Muscle layer of duodenum (tissue), 2 donors: ENCODE measurements around the gene EYA2.

ENCODE experiments used
- H3K27ac ChIP-seq: one replicate; pipeline ENCODE4 v1.7.0; 2013; ENCODE audit warnings: mild to moderate bottlenecking, low read length
- H3K27me3 ChIP-seq: one replicate; pipeline ENCODE4 v1.7.0; 2013; ENCODE audit warnings: low read depth, mild to moderate bottlenecking, control low read depth, low read length
- H3K36me3 ChIP-seq, 2 donors: one replicate each; pipeline ENCODE4 v1.7.0; 2013; ENCODE audit warnings: low read length in 2 of 2, control low read depth in 1 of 2, mild to moderate bottlenecking in 1 of 2; ENCODE audit not compliant: insufficient read depth in 2 of 2, control insufficient read depth in 1 of 2
- H3K4me1 ChIP-seq, 2 donors: one replicate each; pipeline ENCODE4 v1.7.0; 2013; ENCODE audit warnings: low read length in 2 of 2, mild to moderate bottlenecking in 2 of 2, control low read depth in 1 of 2, moderate library complexity in 1 of 2; ENCODE audit not compliant: insufficient read depth in 2 of 2, control insufficient read depth in 1 of 2
- H3K4me3 ChIP-seq, 2 donors: one replicate each; pipeline ENCODE4 v1.7.0; 2013; ENCODE audit warnings: low read length in 2 of 2, low read depth in 1 of 2, mild to moderate bottlenecking in 1 of 2
- H3K9me3 ChIP-seq, 2 donors: one replicate each; pipeline ENCODE4 v1.7.0; 2013; ENCODE audit warnings: low read length in 2 of 2, control low read depth in 1 of 2, mild to moderate bottlenecking in 1 of 2; ENCODE audit not compliant: control insufficient read depth in 1 of 2
- donor health status: healthy.

Gene EYA2

GRCh38 chr20:46985250-46985649 lies 90.6 kb downstream of the EYA2 start:
- Histone ChIP-seq H3K36me3 (no peaks in the 10 kb centered on the region), H3K9me3 (peaks cover 4 to 9% of the 10 kb centered on the region in 2 donors), H3K27me3 (no peaks in the 10 kb centered on the region), H3K4me3 (no peak overlapping the region), H3K4me1 (peaks cover 0 to 2% of the 10 kb centered on the region in 2 donors), H3K27ac (no peak overlapping the region)

- Histone ChIP-seq H3K4me1 (peaks cover 0 to 6% of the 10 kb centered on the region in 2 donors), H3K9me3 (peaks cover 4 to 9% of the 10 kb centered on the region in 2 donors), H3K4me3 (no peak overlapping the region), H3K27ac (no peak overlapping the region), H3K36me3 (no peaks in the 10 kb centered on the region), H3K27me3 (no peaks in the 10 kb centered on the region)
These were observed 91.0 kb downstream of the EYA2 start for GRCh38 chr20:46985671-46986070.

GRCh38 chr20:46987001-46987400 lies 92.4 kb downstream of the EYA2 start:
- peaks cover 4 to 9% of the 10 kb centered on the region in 2 donors for H3K9me3 ChIP-seq
- no peak overlapping the region for H3K4me3 ChIP-seq
- H3K27me3 ChIP-seq, result no peaks in the 10 kb centered on the region
- peaks cover 0 to 8% of the 10 kb centered on the region in 2 donors for H3K4me1 ChIP-seq
- no peaks in the 10 kb centered on the region for H3K36me3 ChIP-seq
- H3K27ac ChIP-seq, result no peak overlapping the region

GRCh38 chr20:46990017-46990595 lies 95.5 kb downstream of the EYA2 start:
- Histone ChIP-seq H3K4me3 (no peak overlapping the region), H3K27ac (no peak overlapping the region), H3K27me3 (peaks cover 5% of the 10 kb centered on the region), H3K9me3 (no peaks in the 10 kb centered on the region), H3K4me1 (peaks cover 0 to 8% of the 10 kb centered on the region in 2 donors), H3K36me3 (no peaks in the 10 kb centered on the region)

- no peak overlapping the region for H3K27ac ChIP-seq
- H3K9me3 ChIP-seq, result no peaks in the 10 kb centered on the region
- H3K4me1 ChIP-seq, result peaks cover 0 to 8% of the 10 kb centered on the region in 2 donors
- H3K36me3 ChIP-seq, result no peaks in the 10 kb centered on the region
- H3K27me3 ChIP-seq, result peaks cover 5% of the 10 kb centered on the region
- no peak overlapping the region for H3K4me3 ChIP-seq
These were observed 96.0 kb downstream of the EYA2 start for GRCh38 chr20:46990596-46991104.

- H3K27me3 ChIP-seq, result peaks cover 5% of the 10 kb centered on the region
- H3K4me1 ChIP-seq, result peaks cover 0 to 8% of the 10 kb centered on the region in 2 donors
- H3K4me3 ChIP-seq, result no peak overlapping the region
- H3K9me3 ChIP-seq, result no peaks in the 10 kb centered on the region
- no peaks in the 10 kb centered on the region for H3K36me3 ChIP-seq
- H3K27ac ChIP-seq, result no peak overlapping the region
These were observed 96.5 kb downstream of the EYA2 start for GRCh38 chr20:46991168-46991567.

GRCh38 chr20:46991880-46992639 lies 97.4 kb downstream of the EYA2 start:
- peaks cover 0 to 8% of the 10 kb centered on the region in 2 donors for H3K4me1 ChIP-seq
- H3K27me3 ChIP-seq, result peaks cover 5% of the 10 kb centered on the region
- no peaks in the 10 kb centered on the region for H3K36me3 ChIP-seq
- H3K4me3 ChIP-seq, result no peak overlapping the region
- no peaks in the 10 kb centered on the region for H3K9me3 ChIP-seq
- H3K27ac ChIP-seq, result no peak overlapping the region

- Histone ChIP-seq H3K27me3 (peaks cover 5% of the 10 kb centered on the region), H3K27ac (no peak overlapping the region), H3K9me3 (no peaks in the 10 kb centered on the region), H3K4me1 (peaks cover 0 to 8% of the 10 kb centered on the region in 2 donors), H3K4me3 (no peak overlapping the region), H3K36me3 (no peaks in the 10 kb centered on the region)
These were observed 98.0 kb downstream of the EYA2 start for GRCh38 chr20:46992640-46993035.

- Histone ChIP-seq H3K4me3 (no peak overlapping the region), H3K36me3 (no peaks in the 10 kb centered on the region), H3K4me1 (peaks cover 0 to 8% of the 10 kb centered on the region in 2 donors), H3K27ac (no peak overlapping the region), H3K9me3 (no peaks in the 10 kb centered on the region), H3K27me3 (peaks cover 5% of the 10 kb centered on the region)
These were observed 98.9 kb downstream of the EYA2 start for GRCh38 chr20:46993465-46994095.

GRCh38 chr20:46994341-46994740 lies 99.7 kb downstream of the EYA2 start:
- Histone ChIP-seq H3K36me3 (no peaks in the 10 kb centered on the region), H3K27ac (no peak overlapping the region), H3K4me3 (no peak overlapping the region)

GRCh38 chr20:46995561-46996142 lies 101.0 kb downstream of the EYA2 start:
- H3K27me3 ChIP-seq, result peaks cover 5% of the 10 kb centered on the region
- H3K4me1 ChIP-seq, result peaks cover 0 to 2% of the 10 kb centered on the region in 2 donors

More at GRCh38 chr20:46994341-46994740, 99.7 kb downstream of the EYA2 start:
- Histone ChIP-seq H3K27me3 (peaks cover 5% of the 10 kb centered on the region), H3K9me3 (no peaks in the 10 kb centered on the region), H3K4me1 (peaks cover 0 to 8% of the 10 kb centered on the region in 2 donors)

More at GRCh38 chr20:46995561-46996142, 101.0 kb downstream of the EYA2 start:
- H3K9me3 ChIP-seq, result no peaks in the 10 kb centered on the region
- no peaks in the 10 kb centered on the region for H3K36me3 ChIP-seq
- H3K4me3 ChIP-seq, result no peak overlapping the region
- H3K27ac ChIP-seq, result no peak overlapping the region
